ENCODE data around the gene ARHGAP26. TPM values are rescaled to one million over a fixed set of nuclear protein-coding genes. Genes with fewer than 3 reads are reported as not detected.

Gene ARHGAP26
- total RNA-seq, 1 donor from 2014 or later, result 42.1 TPM

GRCh38 chr5:142815469-142815868 lies 45.3 kb downstream of the ARHGAP26 start:
- Histone ChIP-seq H3K36me3 (no peaks in the 10 kb centered on the region), H3K4me3 (no peak overlapping the region), H3K27ac (no peak overlapping the region), H3K4me1 (peaks cover 92% of the 10 kb centered on the region), H3K9me3 (no peaks in the 10 kb centered on the region), H3K27me3 (ENCODE audit: low read depth) (no peaks in the 10 kb centered on the region)
- intact Hi-C loops (cut with DNase I), result no loop called here
- DNase-seq, result no peak
- ATAC-seq, result no peak
- no peak for TF ChIP-seq CTCF (IDR thresholded peaks at IDR 0.05)

GRCh38 chr5:142816531-142817430 lies 46.6 kb downstream of the ARHGAP26 start:
- intact Hi-C loops (cut with DNase I), result no loop called here
- peak overlapping the region; percentile 51 for H3K27ac ChIP-seq
- no peaks in the 10 kb centered on the region for H3K27me3 ChIP-seq (ENCODE audit: low read depth)
- no peak overlapping the region for H3K4me3 ChIP-seq
- no peaks in the 10 kb centered on the region for H3K36me3 ChIP-seq
- DNase-seq (peak; percentile 71), ATAC-seq (peak; percentile 47 to 48)
- no peaks in the 10 kb centered on the region for H3K9me3 ChIP-seq
- no peak for TF ChIP-seq CTCF (IDR thresholded peaks at IDR 0.05)
- H3K4me1 ChIP-seq, result peaks cover 80% of the 10 kb centered on the region

- DNase-seq (peak; percentile 50), ATAC-seq (peak; percentile 17 to 44)
- Histone ChIP-seq H3K27ac (peak overlapping the region; percentile 51), H3K27me3 (ENCODE audit: low read depth) (no peaks in the 10 kb centered on the region), H3K9me3 (no peaks in the 10 kb centered on the region), H3K4me3 (no peak overlapping the region), H3K4me1 (peaks cover 79% of the 10 kb centered on the region), H3K36me3 (no peaks in the 10 kb centered on the region)
- intact Hi-C loops (cut with DNase I), result no loop called here
- TF ChIP-seq CTCF (IDR thresholded peaks at IDR 0.05), result no peak
Observed at GRCh38 chr5:142817949-142818431, 47.8 kb downstream of the ARHGAP26 start.

GRCh38 chr5:142819292-142819691 lies 49.1 kb downstream of the ARHGAP26 start:
- no peaks in the 10 kb centered on the region for H3K27me3 ChIP-seq (ENCODE audit: low read depth)
- TF ChIP-seq CTCF (IDR thresholded peaks at IDR 0.05), result no peak
- H3K4me1 ChIP-seq, result peaks cover 67% of the 10 kb centered on the region
- no peaks in the 10 kb centered on the region for H3K9me3 ChIP-seq
- H3K36me3 ChIP-seq, result no peaks in the 10 kb centered on the region
- H3K4me3 ChIP-seq, result no peak overlapping the region
- ATAC-seq, result no peak
- intact Hi-C loops (cut with DNase I), result no loop called here
- DNase-seq, result no peak
- H3K27ac ChIP-seq, result no peak overlapping the region

GRCh38 chr5:142819825-142820224 lies 49.6 kb downstream of the ARHGAP26 start:
- H3K4me3 ChIP-seq, result no peak overlapping the region
- no peak for ATAC-seq
- H3K27ac ChIP-seq, result no peak overlapping the region
- no peak for TF ChIP-seq CTCF (IDR thresholded peaks at IDR 0.05)
- H3K27me3 ChIP-seq (ENCODE audit: low read depth), result no peaks in the 10 kb centered on the region
- no peaks in the 10 kb centered on the region for H3K36me3 ChIP-seq
- H3K4me1 ChIP-seq, result peaks cover 62% of the 10 kb centered on the region
- no peak for DNase-seq
- intact Hi-C loops (cut with DNase I), result no loop called here
- H3K9me3 ChIP-seq, result no peaks in the 10 kb centered on the region
